Right lobe of liver (tissue), 6 donors: Measurements from ENCODE around the gene NOL4L. TPM values are rescaled to one million over a fixed set of nuclear protein-coding genes. Genes with fewer than 3 reads are reported as not detected.

Source experiments
- ATAC-seq, 4 donors: fragments of 200-7000 bp; cut with Tn5 transposase; one replicate each; pipeline ENCODE4 v1.9.1; 2020; ENCODE audit warnings: mild to moderate bottlenecking in 4 of 4, moderate library complexity in 4 of 4
- DNase-seq, 3 donors: peaks; one replicate each; pipeline ENCODE4 v3.0.0-alpha.2; 2020
- H3K27ac ChIP-seq, 3 donors: fragments of 200-600 bp; one replicate each; pipeline ENCODE4 v1.8.0; 2022
- H3K27me3 ChIP-seq, 2 donors: fragments of 200-600 bp; one replicate each; pipeline ENCODE4 v1.8.0; 2022
- H3K36me3 ChIP-seq, 4 donors: fragments of 200-600 bp; sonication (generic) in 1 of 4; one replicate each; pipeline versions ENCODE4 v1.5.1 to v1.8.0; 2017 to 2022; ENCODE audit warnings: control low read depth in 1 of 4
- H3K4me1 ChIP-seq, 4 donors: fragments of 200-600 bp; sonication (generic) in 1 of 4; one replicate each; pipeline versions ENCODE4 v1.5.1 to v1.8.0; 2017 to 2022; ENCODE audit warnings: control low read depth in 1 of 4
- H3K4me3 ChIP-seq, 3 donors: fragments of 200-600 bp; one replicate each; pipeline ENCODE4 v1.8.0; 2022
- H3K9me3 ChIP-seq, 4 donors: fragments of 200-600 bp; sonication (generic) in 1 of 4; one replicate each; pipeline versions ENCODE4 v1.5.1 to v1.8.0; 2017 to 2022; ENCODE audit warnings: control low read depth in 1 of 4
- CTCF ChIP-seq, 4 donors: fragments of 200-600 bp in 3 of 4; fragments of 450-650 bp in 1 of 4; IDR thresholded peaks; one replicate each; pipeline versions ENCODE4 v1.5.1 to v1.8.0; 2016 to 2022; ENCODE audit warnings: antibody characterized with exemption in 4 of 4, mild to moderate bottlenecking in 2 of 4
- POLR2A ChIP-seq: fragments of 450-650 bp; IDR thresholded peaks from one replicate; pipeline ENCODE4 v1.6.1; 2017; ENCODE audit warnings: antibody characterized with exemption, mild to moderate bottlenecking
- WGBS: methylation state at CpG from one replicate; pipeline ENCODE4 v1.1.6; 2018; ENCODE audit warnings: low coverage, low lambda C conversion rate; ENCODE audit not compliant: insufficient coverage; ENCODE audit errors: missing lambda C conversion rate; 5-methylcytosine and 5-hydroxymethylcytosine counted together
- intact Hi-C, 2 donors: fragments of 100-400 bp; cut with DNase I; formaldehyde crosslinking; loops; one replicate each; pipeline versions ENCODE4 v1.11.2 to v1.14.1; 2022
- total RNA-seq, 6 experiments: library from RNA; depleted of rRNA in 2 of 6; stranded (reverse); fragments of >200 nt in 2 of 6; fragmentation: NEBNext Ultra II Directional in 3 of 6; extraction: Animal tissue kit (Norgen Biotek cat#: 25700) in 3 of 6; gene quantifications; one replicate each; pipeline versions ENCODE4 v1.1.0 to v1.2.4, GENCODE V29; 2016 to 2023
- donor health status: DM: no; HTN: yes; CAD: no.
- donor health status: DM: no; HTN: no; CAD: no.
- donor health status: DM: no; HTN: no; CAD: no.
- donor health status: DM: no; HTN: yes; CAD: no.
- donor health status: DM: no; HTN: yes; CAD: no.

NOL4L gene
- total RNA-seq, 6 experiments from 2014 or later = 4.3 to 6.5 (median 5.7) TPM

GRCh38 chr20:32589769-32590168 is 4.6 kb upstream of the NOL4L start:
- WGBS = 73% methylated on average over 4 of the region's 5 CpGs

GRCh38 chr20:32589256-32589655 is 4.1 kb upstream of the NOL4L start:
- WGBS = no CpG with 5 or more reads among the region's 5 CpGs
- no peaks in the 10 kb centered on the region for H3K27me3 ChIP-seq
- no peak for ATAC-seq

More at GRCh38 chr20:32589769-32590168, 4.6 kb upstream of the NOL4L start:
- DNase-seq (no peak), ATAC-seq (no peak)
- TF ChIP-seq CTCF (IDR thresholded peaks at IDR 0.05) (no peak), POLR2A (no peak)
- Histone ChIP-seq H3K4me3 (no peak overlapping the region), H3K4me1 (no peaks in the 10 kb centered on the region), H3K36me3 (no peaks in the 10 kb centered on the region), H3K27ac (no peak overlapping the region), H3K27me3 (no peaks in the 10 kb centered on the region), H3K9me3 (no peaks in the 10 kb centered on the region)
- intact Hi-C loops = no loop called here

GRCh38 chr20:32588040-32588439 is 2.9 kb upstream of the NOL4L start:
- no peak overlapping the region for H3K27ac ChIP-seq
- no peak for TF ChIP-seq POLR2A
- TF ChIP-seq CTCF (IDR thresholded peaks at IDR 0.05) = no peak
- no peak overlapping the region for H3K4me3 ChIP-seq
- intact Hi-C loops = no loop called here
- no peak for DNase-seq
- H3K4me1 ChIP-seq = peaks cover 0 to under 1% (median 0%) of the 10 kb centered on the region in 4 donors
- H3K27me3 ChIP-seq = no peaks in the 10 kb centered on the region
- ATAC-seq = no peak
- H3K9me3 ChIP-seq = no peaks in the 10 kb centered on the region
- 89% methylated on average over 2 of the region's 5 CpGs for WGBS
- no peaks in the 10 kb centered on the region for H3K36me3 ChIP-seq

More at GRCh38 chr20:32589256-32589655, 4.1 kb upstream of the NOL4L start:
- DNase-seq = no peak
- Histone ChIP-seq H3K4me1 (no peaks in the 10 kb centered on the region), H3K27ac (no peak overlapping the region), H3K36me3 (no peaks in the 10 kb centered on the region), H3K4me3 (no peak overlapping the region), H3K9me3 (no peaks in the 10 kb centered on the region)
- intact Hi-C loops = no loop called here
- TF ChIP-seq CTCF (IDR thresholded peaks at IDR 0.05) (no peak), POLR2A (no peak)

GRCh38 chr20:32586291-32586690 is 1.2 kb upstream of the NOL4L start:
- peaks cover 0 to 4% (median 0%) of the 10 kb centered on the region in 4 donors for H3K4me1 ChIP-seq
- intact Hi-C loops = no loop called here
- H3K27ac ChIP-seq = no peak overlapping the region
- no peaks in the 10 kb centered on the region for H3K9me3 ChIP-seq
- DNase-seq (no peak), ATAC-seq (no peak)
- no peaks in the 10 kb centered on the region for H3K27me3 ChIP-seq
- WGBS = 75% methylated on average over 4 of the region's 8 CpGs
- TF ChIP-seq CTCF (IDR thresholded peaks at IDR 0.05) (no peak), POLR2A (no peak)
- H3K36me3 ChIP-seq = no peaks in the 10 kb centered on the region
- H3K4me3 ChIP-seq = no peak overlapping the region
